Fibroblast of pulmonary artery (primary cell): ENCODE data around the gene GARRE1.

Experiments
- DNase-seq: peaks from one replicate; pipeline ENCODE4 v3.0.0-alpha.2; 2010; ENCODE audit warnings: low read depth
- H3K4me3 ChIP-seq: replicated peaks from 2 replicates; pipeline ENCODE4 v1.5.1; 2011; ENCODE audit warnings: low read depth, mild to moderate bottlenecking, control low read depth, low read length, moderate library complexity
- TF ChIP-seq, protein P1 (sequence below): IDR thresholded peaks from 2 replicates; pipeline ENCODE4 v1.5.1; 2011; ENCODE audit warnings: mild to moderate bottlenecking, control low read depth, low read length, inconsistent platforms; ENCODE audit errors: missing control alignments

The GARRE1 gene

DNA sequence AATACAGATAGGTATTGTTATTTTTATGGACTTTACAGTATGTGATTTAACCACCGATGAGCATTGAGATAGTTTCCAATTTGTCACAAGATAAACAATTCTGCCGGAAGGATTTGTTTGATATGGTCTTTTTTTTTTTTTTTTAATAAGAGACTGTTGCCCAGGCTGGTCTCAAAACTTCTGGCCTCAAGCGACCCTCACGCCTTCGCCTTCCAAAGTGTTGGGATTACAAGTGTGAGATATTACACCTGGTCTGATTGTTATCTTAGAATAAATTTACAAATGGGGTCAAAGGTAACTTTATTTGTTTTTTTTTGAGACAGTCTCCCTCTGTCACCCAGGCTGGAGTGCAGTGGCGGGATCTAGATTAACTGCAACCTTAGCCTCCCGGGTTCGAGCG is 1.2 kb downstream of the GARRE1 start:
- TF ChIP-seq, protein P1, sequence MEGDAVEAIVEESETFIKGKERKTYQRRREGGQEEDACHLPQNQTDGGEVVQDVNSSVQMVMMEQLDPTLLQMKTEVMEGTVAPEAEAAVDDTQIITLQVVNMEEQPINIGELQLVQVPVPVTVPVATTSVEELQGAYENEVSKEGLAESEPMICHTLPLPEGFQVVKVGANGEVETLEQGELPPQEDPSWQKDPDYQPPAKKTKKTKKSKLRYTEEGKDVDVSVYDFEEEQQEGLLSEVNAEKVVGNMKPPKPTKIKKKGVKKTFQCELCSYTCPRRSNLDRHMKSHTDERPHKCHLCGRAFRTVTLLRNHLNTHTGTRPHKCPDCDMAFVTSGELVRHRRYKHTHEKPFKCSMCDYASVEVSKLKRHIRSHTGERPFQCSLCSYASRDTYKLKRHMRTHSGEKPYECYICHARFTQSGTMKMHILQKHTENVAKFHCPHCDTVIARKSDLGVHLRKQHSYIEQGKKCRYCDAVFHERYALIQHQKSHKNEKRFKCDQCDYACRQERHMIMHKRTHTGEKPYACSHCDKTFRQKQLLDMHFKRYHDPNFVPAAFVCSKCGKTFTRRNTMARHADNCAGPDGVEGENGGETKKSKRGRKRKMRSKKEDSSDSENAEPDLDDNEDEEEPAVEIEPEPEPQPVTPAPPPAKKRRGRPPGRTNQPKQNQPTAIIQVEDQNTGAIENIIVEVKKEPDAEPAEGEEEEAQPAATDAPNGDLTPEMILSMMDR, result no peak
- DNase-seq, result no peak
- H3K4me3 ChIP-seq, result peak overlapping the region; percentile 78

- H3K4me3 ChIP-seq, result no peak overlapping the region
- TF ChIP-seq, protein P1, result no peak
- DNase-seq, result no peak
Measured at GRCh38 chr19:34256835-34257558, 2.6 kb downstream of the GARRE1 start.

DNA sequence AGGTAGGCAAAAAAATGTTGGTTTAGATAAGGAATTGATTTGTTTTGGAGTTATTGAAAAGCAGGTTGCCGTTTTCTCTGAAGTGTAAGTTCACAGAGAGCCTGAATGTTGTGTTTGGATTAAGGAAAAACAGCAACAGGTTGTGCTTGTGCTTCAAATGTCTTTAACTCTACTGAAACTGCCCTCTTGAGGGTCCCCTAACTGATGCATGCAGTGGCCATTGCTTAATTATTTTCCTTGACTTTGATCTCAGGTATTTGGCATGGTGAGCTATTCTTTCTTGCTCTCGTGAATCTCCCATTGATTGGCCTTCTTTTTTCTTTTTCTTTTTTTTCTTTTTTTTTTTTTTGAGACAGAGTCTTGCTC is 3.2 kb downstream of the GARRE1 start:
- DNase-seq, result no peak
- no peak overlapping the region for H3K4me3 ChIP-seq
- TF ChIP-seq, protein P1, result no peak

DNA sequence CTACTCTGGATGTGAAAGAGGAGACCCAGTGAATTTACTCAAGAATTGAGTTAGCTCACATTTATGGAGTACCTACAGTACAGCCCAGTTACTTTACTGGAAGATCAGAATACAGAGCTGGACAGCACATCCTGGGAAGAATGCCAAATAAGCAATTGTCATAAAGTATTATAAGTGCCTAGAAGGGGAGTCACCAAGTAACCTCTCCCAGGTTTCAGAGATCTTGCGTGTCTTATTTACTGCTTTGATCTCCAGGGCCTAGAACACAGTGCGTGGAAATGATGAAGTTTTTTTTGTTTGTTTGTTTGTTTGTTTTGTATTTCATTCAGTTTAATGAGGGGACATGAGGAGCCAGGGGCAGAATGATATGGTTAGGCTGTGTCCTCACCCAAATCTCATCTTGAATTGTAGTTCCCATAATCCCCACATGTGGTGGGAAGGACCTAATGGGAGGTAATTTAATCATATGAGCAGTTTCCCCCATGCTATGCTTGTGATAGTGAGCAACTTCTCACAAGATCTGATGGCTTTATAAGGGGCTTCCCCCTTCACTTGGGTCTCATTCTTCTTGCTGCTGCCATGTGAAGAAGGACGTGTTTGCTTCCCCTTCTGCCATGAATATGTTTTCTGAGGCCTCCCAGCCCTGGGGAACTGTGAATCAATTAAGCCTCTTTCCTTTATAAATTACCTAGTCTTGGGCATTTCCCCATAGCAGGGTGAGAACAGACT is 5.2 kb downstream of the GARRE1 start:
- TF ChIP-seq, protein P1, result no peak
- DNase-seq, result peak; percentile 36
- H3K4me3 ChIP-seq, result no peak overlapping the region

GRCh38 chr19:34260771-34261173 is 6.4 kb downstream of the GARRE1 start:
- TF ChIP-seq, protein P1, result no peak
- DNase-seq, result peak; percentile 42
- H3K4me3 ChIP-seq, result no peak overlapping the region

- TF ChIP-seq, protein P1, result no peak
- DNase-seq, result no peak
- no peak overlapping the region for H3K4me3 ChIP-seq
Measured at GRCh38 chr19:34261334-34262109, 7.2 kb downstream of the GARRE1 start.
